RWPE1 (cell line): ENCODE measurements around the gene PAFAH1B1.
"Not testable (repeated sequence)": the region's sequence is repeated elsewhere in the genome, so short reads cannot be mapped to it uniquely, and the experiment has no call there.

Experiments used
- CTCF ChIA-PET: fragments of 350-600 bp; sonication (Branson Sonifier 250); formaldehyde crosslinking; extraction: SDS; loops from one replicate; lab custom pipeline; 2021; lab: Yijun Ruan, JAX
- POLR2A ChIA-PET: fragments of 400-600 bp; formaldehyde crosslinking; extraction: SDS; loops from one replicate; lab custom pipeline; 2020; ENCODE audit warnings: antibody characterized with exemption; ENCODE audit not compliant: low non-redundant PET; lab: Yijun Ruan, JAX
- DNase-seq: peaks from one replicate; pipeline ENCODE4 v3.0.0; 2012; ENCODE audit warnings: low spot score
- H3K27ac ChIP-seq: fragments of 450-650 bp; 2 replicates; pipeline ENCODE4 v1.5.1; 2017
- TF ChIP-seq, protein P1 (sequence below): fragments of 450-650 bp; conservative IDR thresholded peaks from 2 replicates; pipeline ENCODE4 v1.5.1; 2017; ENCODE audit warnings: low read depth, mild to moderate bottlenecking

The PAFAH1B1 gene

GRCh38 chr17:2613089-2613808, 19.8 kb downstream of the PAFAH1B1 start:
- TF ChIP-seq, protein P1, sequence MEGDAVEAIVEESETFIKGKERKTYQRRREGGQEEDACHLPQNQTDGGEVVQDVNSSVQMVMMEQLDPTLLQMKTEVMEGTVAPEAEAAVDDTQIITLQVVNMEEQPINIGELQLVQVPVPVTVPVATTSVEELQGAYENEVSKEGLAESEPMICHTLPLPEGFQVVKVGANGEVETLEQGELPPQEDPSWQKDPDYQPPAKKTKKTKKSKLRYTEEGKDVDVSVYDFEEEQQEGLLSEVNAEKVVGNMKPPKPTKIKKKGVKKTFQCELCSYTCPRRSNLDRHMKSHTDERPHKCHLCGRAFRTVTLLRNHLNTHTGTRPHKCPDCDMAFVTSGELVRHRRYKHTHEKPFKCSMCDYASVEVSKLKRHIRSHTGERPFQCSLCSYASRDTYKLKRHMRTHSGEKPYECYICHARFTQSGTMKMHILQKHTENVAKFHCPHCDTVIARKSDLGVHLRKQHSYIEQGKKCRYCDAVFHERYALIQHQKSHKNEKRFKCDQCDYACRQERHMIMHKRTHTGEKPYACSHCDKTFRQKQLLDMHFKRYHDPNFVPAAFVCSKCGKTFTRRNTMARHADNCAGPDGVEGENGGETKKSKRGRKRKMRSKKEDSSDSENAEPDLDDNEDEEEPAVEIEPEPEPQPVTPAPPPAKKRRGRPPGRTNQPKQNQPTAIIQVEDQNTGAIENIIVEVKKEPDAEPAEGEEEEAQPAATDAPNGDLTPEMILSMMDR, result no peak
- POLR2A ChIA-PET, result no interaction called here
- CTCF ChIA-PET, result interaction anchor here (0.6 kb wide), 1 partner anchor 329 kb away, joined by 4 read pairs; no protein-coding TSS in a partner anchor
- H3K27ac ChIP-seq, result no peak overlapping the region
- no peak for DNase-seq

DNA sequence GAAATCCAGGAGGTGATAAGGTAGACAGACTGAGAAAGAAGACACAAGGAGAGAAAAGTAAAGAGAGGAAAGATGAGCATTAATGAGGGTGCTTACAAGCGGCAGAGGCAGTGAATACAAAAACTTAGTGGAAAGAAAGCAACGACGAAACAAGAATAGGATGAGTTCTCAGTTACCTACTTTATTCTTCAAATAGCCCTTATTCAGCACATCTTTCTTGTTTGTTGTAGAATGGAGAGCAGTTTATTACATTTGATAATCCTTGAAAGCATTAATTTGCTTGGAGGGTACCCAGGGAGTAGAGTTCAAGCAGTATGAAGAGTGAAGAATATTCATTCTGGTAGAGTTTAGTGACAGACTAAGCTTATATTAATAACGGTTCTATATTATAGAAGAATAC, 22.4 kb downstream of the PAFAH1B1 start:
- POLR2A ChIA-PET, result no interaction called here
- TF ChIP-seq, protein P1, result no peak
- no peak overlapping the region for H3K27ac ChIP-seq
- DNase-seq, result no peak
- CTCF ChIA-PET, result interaction anchor here (0.8 kb wide), 1 partner anchor 17 kb away, joined by 3 read pairs; no protein-coding TSS in a partner anchor

DNA sequence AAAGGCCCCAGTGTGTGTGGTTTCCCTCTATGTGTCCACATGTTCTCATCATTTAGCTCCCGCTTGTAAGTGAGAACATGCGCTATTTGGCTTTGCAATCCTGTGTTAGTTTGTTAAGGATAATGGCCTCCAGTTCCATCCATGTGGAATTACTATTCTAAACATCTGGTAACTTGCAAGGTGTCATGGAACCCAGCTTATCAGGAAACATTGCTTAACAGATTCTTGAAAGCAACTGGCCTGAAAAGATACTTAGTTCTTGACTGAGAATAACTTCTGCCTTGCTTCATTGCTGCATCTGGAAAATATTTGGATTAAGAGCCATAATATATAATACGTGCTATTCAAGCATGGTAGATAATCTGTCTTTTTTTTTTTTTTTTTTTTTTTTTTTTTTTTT, 27.8 kb downstream of the PAFAH1B1 start:
- no peak overlapping the region for H3K27ac ChIP-seq
- TF ChIP-seq, protein P1, result no peak
- POLR2A ChIA-PET, result no interaction called here
- CTCF ChIA-PET, result interaction anchor here (0.7 kb wide), 1 partner anchor 9 kb away, joined by 6 read pairs; no protein-coding TSS in a partner anchor
- no peak for DNase-seq

DNA sequence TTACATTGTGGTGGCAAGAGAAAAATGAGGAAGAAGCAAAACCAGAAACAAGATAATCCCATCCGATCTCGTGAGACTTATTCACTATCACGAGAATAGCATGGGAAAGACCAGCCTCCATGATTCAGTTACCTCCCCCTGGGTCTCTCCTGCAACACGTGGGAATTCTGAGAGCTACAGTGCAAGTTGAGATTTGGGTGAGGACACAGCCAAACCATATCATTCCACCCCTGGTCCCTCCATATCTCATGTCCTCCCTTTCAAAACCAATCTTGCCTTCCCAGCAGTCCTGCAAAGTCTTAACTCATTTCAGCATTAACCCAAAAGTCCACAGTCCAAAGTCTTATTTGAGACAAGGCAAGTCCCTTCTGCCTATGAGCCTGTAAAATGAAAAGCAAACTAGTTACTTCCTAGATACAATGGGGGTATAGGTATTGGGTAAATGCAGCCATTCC, 28.5 kb downstream of the PAFAH1B1 start:
- DNase-seq, POLR2A ChIA-PET, CTCF ChIA-PET, H3K27ac ChIP-seq: not testable (repeated sequence)

DNA sequence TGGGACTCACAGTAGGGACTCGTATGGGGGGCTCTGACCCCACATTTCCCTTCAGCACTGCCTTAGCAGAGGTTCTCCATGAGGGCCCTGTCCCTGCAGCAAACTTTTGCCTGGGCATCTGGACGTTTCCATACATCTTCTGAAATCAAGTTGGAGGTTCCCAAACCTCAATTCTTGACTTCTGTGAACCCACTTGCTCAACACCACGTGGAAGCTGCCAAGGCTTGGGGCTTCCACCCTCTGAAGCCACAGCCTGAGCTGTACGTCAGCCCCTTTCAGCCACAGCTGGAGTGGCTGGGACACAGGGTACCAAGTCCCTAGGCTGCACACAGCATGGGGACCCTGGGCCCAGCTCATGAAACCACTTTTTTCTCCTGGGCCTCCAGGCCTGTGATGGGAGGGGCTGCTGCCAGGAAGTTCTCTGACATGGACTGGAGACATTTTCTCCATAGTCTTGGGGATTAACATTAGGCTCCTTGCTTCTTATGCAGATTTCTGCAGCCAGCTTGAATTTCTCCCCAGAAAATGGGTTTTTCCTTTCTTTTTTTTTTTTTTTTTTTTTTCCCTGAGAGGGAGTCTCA, 29.4 kb downstream of the PAFAH1B1 start:
- DNase-seq, CTCF ChIA-PET, H3K27ac ChIP-seq: not testable (repeated sequence)
- POLR2A ChIA-PET, result interaction anchor here (0.6 kb wide), 1 partner anchor 27 kb away, joined by 3 read pairs; no protein-coding TSS in a partner anchor

DNA sequence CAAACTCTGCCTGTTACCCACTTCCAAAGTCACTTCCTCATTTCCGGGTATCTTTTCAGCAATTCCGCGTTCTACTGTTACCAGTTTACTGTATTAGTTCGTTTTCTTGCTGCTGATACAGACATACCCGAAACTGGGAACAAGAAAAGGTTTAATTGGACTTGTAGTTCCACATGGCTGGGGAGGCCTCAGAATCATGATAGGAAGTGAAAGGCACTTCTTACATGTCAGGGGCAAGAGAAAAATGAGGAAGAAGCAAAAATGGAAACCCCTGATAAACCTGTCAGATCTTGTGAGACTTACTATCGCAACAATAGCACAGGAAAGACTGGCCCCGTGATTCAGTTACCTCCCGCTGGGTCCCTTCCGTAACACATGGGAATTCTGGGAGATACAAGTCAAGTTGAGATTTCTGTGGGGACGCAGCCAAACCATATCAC, 30.9 kb downstream of the PAFAH1B1 start:
- TF ChIP-seq, protein P1, result no peak
- ChIA-PET POLR2A (no interaction called here), CTCF (no interaction called here)
- H3K27ac ChIP-seq, result no peak overlapping the region
- no peak for DNase-seq

DNA sequence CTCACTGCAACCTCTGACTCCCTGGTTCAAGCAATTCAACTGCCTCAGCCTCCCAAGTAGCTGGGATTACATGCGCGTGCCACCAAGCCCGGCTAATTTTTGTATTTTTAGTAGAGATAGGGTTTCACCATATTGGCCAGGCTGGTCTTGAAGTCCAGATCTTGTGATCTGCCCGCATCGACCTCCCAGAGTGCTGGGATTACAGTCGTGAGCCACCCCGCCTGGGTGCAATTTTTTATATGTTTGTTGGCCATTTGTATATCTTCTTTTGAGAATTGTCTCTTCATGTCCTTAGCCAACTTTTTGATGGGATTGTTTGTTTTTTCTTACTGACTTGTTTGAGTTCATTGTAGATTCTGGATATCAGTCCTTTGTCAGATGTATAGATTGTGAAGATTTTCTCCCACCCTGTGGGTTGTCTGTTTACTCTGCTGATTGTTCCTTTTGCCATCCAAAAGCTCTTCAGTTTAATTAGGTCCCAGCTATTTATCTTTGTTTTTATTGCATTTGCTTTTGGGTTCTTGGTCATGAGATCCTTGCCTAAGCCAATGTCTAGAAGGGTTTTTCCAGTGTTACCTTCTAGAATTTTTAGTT, 33.3 kb downstream of the PAFAH1B1 start:
- POLR2A ChIA-PET, H3K27ac ChIP-seq, CTCF ChIA-PET, DNase-seq: not testable (repeated sequence)

GRCh38 chr17:2628922-2629321, 35.5 kb downstream of the PAFAH1B1 start:
- CTCF ChIA-PET, POLR2A ChIA-PET, H3K27ac ChIP-seq, DNase-seq: not testable (repeated sequence)
